SK-N-SH (cell line): ENCODE results near the gene TECPR2. TPM values are rescaled to one million over a fixed set of nuclear protein-coding genes. Genes with fewer than 3 reads are reported as not detected.

Experiments
- CTCF ChIA-PET: fragments of 300-600, 350-600 bp; formaldehyde crosslinking; extraction: SDS; loops from one replicate; lab custom pipeline; 2021; lab: Yijun Ruan, JAX
- POLR2A ChIA-PET: fragments of 350-600 bp; sonication (Branson Sonifier 250); formaldehyde crosslinking; extraction: SDS; loops from one replicate; lab custom pipeline; 2020; ENCODE audit warnings: antibody characterized with exemption, inconsistent platforms; lab: Yijun Ruan, JAX
- DNase-seq: peaks from one replicate; pipeline ENCODE4 v3.0.0; 2012
- H2AFZ ChIP-seq: fragments of 200-600 bp; sonication (generic); 2 replicates; pipeline ENCODE4 v1.8.1; 2016; ENCODE audit warnings: antibody characterized with exemption, mild to moderate bottlenecking, low read depth
- H3F3A ChIP-seq: fragments of 200-600 bp; sonication (generic); replicated peaks from 2 replicates; pipeline ENCODE3; 2016; ENCODE audit warnings: antibody characterized with exemption, mild to moderate bottlenecking; ENCODE audit not compliant: insufficient read depth
- H3K27ac ChIP-seq, 2 experiments: fragments of 200-500 bp in 1 of 2; fragments of 200-600 bp in 1 of 2; sonication (Bioruptor generic) in 1 of 2; sonication (generic), shearing (Covaris generic) in 1 of 2; 2 replicates each; pipeline versions ENCODE4 v1.5.1 to v1.6.1; 2014 to 2016; ENCODE audit warnings: low read depth in 2 of 2, inconsistent platforms in 1 of 2, low read length in 1 of 2, mild to moderate bottlenecking in 1 of 2, mixed read lengths in 1 of 2
- H3K27me3 ChIP-seq: fragments of 200-600 bp; sonication (generic), shearing (Covaris generic); 2 replicates; pipeline ENCODE4 v1.6.1; 2016; ENCODE audit warnings: mixed run types; ENCODE audit not compliant: insufficient read depth
- H3K36me3 ChIP-seq, 2 experiments: fragments of 200-500 bp in 1 of 2; fragments of 200-600 bp in 1 of 2; sonication (Bioruptor generic) in 1 of 2; sonication (generic) in 1 of 2; replicated peaks in 1 of 2; 2 replicates each; pipeline versions ENCODE3 to v1.5.1; 2014 to 2016; ENCODE audit warnings: low read length in 1 of 2, mild to moderate bottlenecking in 1 of 2; ENCODE audit not compliant: insufficient read depth in 2 of 2, control insufficient read depth in 1 of 2
- H3K4me1 ChIP-seq, 2 experiments: fragments of 200-500 bp in 1 of 2; fragments of 200-600 bp in 1 of 2; sonication (Bioruptor generic) in 1 of 2; sonication (generic), shearing (Covaris generic) in 1 of 2; 2 replicates each; pipeline versions ENCODE4 v1.5.1 to v1.6.1; 2014 to 2016; ENCODE audit warnings: low read depth in 1 of 2, low read length in 1 of 2, mixed run types in 1 of 2; ENCODE audit not compliant: insufficient read depth in 2 of 2, control insufficient read depth in 1 of 2
- H3K4me2 ChIP-seq: fragments of 200-600 bp; sonication (generic), shearing (Covaris generic); 2 replicates; pipeline ENCODE4 v1.6.1; 2017; ENCODE audit warnings: mixed run types
- H3K4me3 ChIP-seq, 2 experiments: fragments of 200-500 bp in 1 of 2; fragments of 200-600 bp in 1 of 2; sonication (Bioruptor generic) in 1 of 2; sonication (generic), shearing (Covaris generic) in 1 of 2; 2 replicates each; pipeline versions ENCODE4 v1.5.1 to v1.8.1; 2014 to 2016; ENCODE audit warnings: low read depth in 2 of 2, inconsistent platforms in 1 of 2, low read length in 1 of 2, mild to moderate bottlenecking in 1 of 2, mixed read lengths in 1 of 2, moderate library complexity in 1 of 2
- H3K79me2 ChIP-seq: fragments of 200-600 bp; sonication (generic); 2 replicates; pipeline ENCODE4 v1.8.1; 2017; ENCODE audit warnings: mild to moderate bottlenecking; ENCODE audit not compliant: insufficient read depth
- H3K9ac ChIP-seq: fragments of 200-600 bp; sonication (generic); 2 replicates; pipeline ENCODE4 v1.6.1; 2017; ENCODE audit warnings: mixed run types
- H3K9me2 ChIP-seq: fragments of 200-600 bp; sonication (generic); 2 replicates; pipeline ENCODE4 v1.6.1; 2017; ENCODE audit warnings: mixed run types
- H3K9me3 ChIP-seq: fragments of 200-600 bp; sonication (generic); 2 replicates; pipeline ENCODE4 v1.6.1; 2017; ENCODE audit warnings: mixed run types, mild to moderate bottlenecking, moderate library complexity
- H4K20me1 ChIP-seq: fragments of 200-600 bp; sonication (generic); 2 replicates; pipeline ENCODE4 v1.6.1; 2017; ENCODE audit warnings: mild to moderate bottlenecking, mixed run types; ENCODE audit not compliant: insufficient read depth
- EP300 ChIP-seq, 2 experiments: IDR thresholded peaks; 2 replicates each; pipeline versions ENCODE4 v1.4.0 to v1.6.1; 2012; ENCODE audit warnings: borderline replicate concordance in 1 of 2, low read depth in 1 of 2, low read length in 1 of 2
- EZH2phosphoT487 ChIP-seq: fragments of 200-600 bp; sonication (generic); IDR thresholded peaks from 2 replicates; pipeline ENCODE4 v1.6.1; 2017; ENCODE audit warnings: low read depth, mixed run types, mild to moderate bottlenecking, antibody characterized with exemption, moderate library complexity, borderline replicate concordance
- FOXJ3 ChIP-seq: sonication (generic); formaldehyde crosslinking; IDR thresholded peaks from 2 replicates; pipeline ENCODE4 v1.5.1; 2020; ENCODE audit warnings: mild to moderate bottlenecking, missing genetic modification reagents
- GABPA ChIP-seq: IDR thresholded peaks from 2 replicates; pipeline ENCODE4 v1.4.0; 2012; ENCODE audit warnings: low read depth, mild to moderate bottlenecking
- JUND ChIP-seq: IDR thresholded peaks from 2 replicates; pipeline ENCODE4 v1.4.0; 2012
- MEF2A ChIP-seq: IDR thresholded peaks from 2 replicates; pipeline ENCODE4 v1.4.0; 2012; ENCODE audit warnings: low read depth, borderline replicate concordance
- MXI1 ChIP-seq: IDR thresholded peaks from 2 replicates; pipeline ENCODE4 v1.6.1; 2012; ENCODE audit warnings: mild to moderate bottlenecking, low read depth, low read length, improper control_type of control experiment
- NRF1 ChIP-seq: IDR thresholded peaks from 2 replicates; pipeline ENCODE4 v1.6.1; 2012; ENCODE audit warnings: low read depth, mild to moderate bottlenecking, low read length
- POLR2AphosphoS5 ChIP-seq: IDR thresholded peaks from 2 replicates; pipeline ENCODE4 v1.6.1; 2012; ENCODE audit warnings: low read depth, low read length
- RAD21 ChIP-seq: IDR thresholded peaks from 2 replicates; pipeline ENCODE4 v1.6.1; 2012; ENCODE audit warnings: mild to moderate bottlenecking, low read length
- RCOR1 ChIP-seq: fragments of 150-350 bp; IDR thresholded peaks from 2 replicates; pipeline ENCODE4 v1.6.1; 2017; ENCODE audit warnings: antibody characterized with exemption, low read length
- RFX5 ChIP-seq: IDR thresholded peaks from 2 replicates; pipeline ENCODE4 v1.6.1; 2012; ENCODE audit warnings: mild to moderate bottlenecking, improper control_type of control experiment, low read length
- RXRA ChIP-seq: IDR thresholded peaks from 2 replicates; pipeline ENCODE4 v1.4.0; 2012; ENCODE audit warnings: low read depth, mild to moderate bottlenecking, borderline replicate concordance
- SIN3A ChIP-seq: IDR thresholded peaks from 2 replicates; pipeline ENCODE4 v1.6.1; 2012; ENCODE audit warnings: low read depth, mild to moderate bottlenecking, low read length, moderate library complexity, borderline replicate concordance
- TAF1 ChIP-seq: IDR thresholded peaks from 2 replicates; pipeline ENCODE4 v1.6.1; 2012; ENCODE audit warnings: low read depth, mild to moderate bottlenecking, low read length, moderate library complexity, borderline replicate concordance
- WGBS: methylation state at CpG from one replicate; pipeline ENCODE4 v1.1.6; 2017; ENCODE audit warnings: low lambda C conversion rate; 5-methylcytosine and 5-hydroxymethylcytosine counted together
- polyA plus RNA-seq, 3 experiments: library from polyadenylated mRNA; depleted of rRNA; stranded (reverse); fragments of >200 nt; gene quantifications; 2 replicates each; pipeline ENCODE4 v1.2.3, GENCODE V29; 2012
- TF ChIP-seq, protein P1 (sequence below): IDR thresholded peaks from 2 replicates; pipeline ENCODE4 v1.6.1; 2012; ENCODE audit warnings: mild to moderate bottlenecking, low read depth, low read length, moderate library complexity
- TF ChIP-seq, protein P2 (sequence below): fragments of 150-350 bp; IDR thresholded peaks from 2 replicates; pipeline ENCODE4 v1.6.1; 2016; ENCODE audit warnings: mild to moderate bottlenecking, low read depth, low read length
- TF ChIP-seq, protein P3 (sequence below): IDR thresholded peaks from 2 replicates; pipeline ENCODE4 v1.4.0; 2012; ENCODE audit warnings: low read depth, borderline replicate concordance
- TF ChIP-seq, protein P4 (sequence below): IDR thresholded peaks from 2 replicates; pipeline ENCODE4; 2012

The TECPR2 gene
- polyA plus RNA-seq, 1 of the 3 experiments (the other 2 are of a cell fraction): 6.9 TPM

DNA sequence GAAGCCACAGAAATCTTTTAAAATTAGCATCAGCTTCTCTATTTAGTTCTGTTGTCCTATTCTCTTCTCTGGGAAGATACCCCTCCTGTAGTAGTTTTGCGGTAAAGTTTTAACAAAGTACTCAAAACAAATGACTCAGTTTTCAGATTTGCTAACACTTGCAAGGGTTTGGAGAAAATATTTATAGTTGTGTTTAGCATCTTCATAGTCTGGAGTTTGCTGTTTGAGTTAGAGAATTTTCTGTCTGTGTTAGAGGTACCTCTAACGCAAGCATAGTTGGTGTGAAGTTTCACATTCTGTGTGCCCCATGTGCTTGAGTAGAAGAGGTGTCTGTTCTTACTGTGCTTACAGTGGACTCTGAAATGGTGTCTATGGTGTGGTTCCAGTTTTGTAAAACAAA lies 110.8 kb downstream of the TECPR2 start:
- Histone ChIP-seq H2AFZ (no peak overlapping the region), H3K36me3 (peaks cover 0 to 9% of the 10 kb centered on the region in 2 experiments), H3K9ac (no peak overlapping the region), H3K4me3 (no peak overlapping the region), H3K9me2 (no peaks in the 10 kb centered on the region), H3F3A (no peaks in the 10 kb centered on the region), H3K9me3 (no peaks in the 10 kb centered on the region), H4K20me1 (no peaks in the 10 kb centered on the region), H3K79me2 (no peaks in the 10 kb centered on the region), H3K27ac (no peak overlapping the region), H3K4me1 (peaks cover 0 to 10% of the 10 kb centered on the region in 2 experiments; a peak in 1 of 4 replicates), H3K27me3 (no peaks in the 10 kb centered on the region), H3K4me2 (no peak overlapping the region)
- no peak for DNase-seq
- POLR2A ChIA-PET: no interaction called here
- TF ChIP-seq EP300 (IDR thresholded peaks at IDR 0.05; ENCODE audit: borderline replicate concordance in 1 of 2, low read depth in 1 of 2, low read length in 1 of 2) (no peak), EZH2phosphoT487 (no peak), RFX5 (no peak), RAD21 (no peak), MXI1 (no peak)
- TF ChIP-seq, protein P1, sequence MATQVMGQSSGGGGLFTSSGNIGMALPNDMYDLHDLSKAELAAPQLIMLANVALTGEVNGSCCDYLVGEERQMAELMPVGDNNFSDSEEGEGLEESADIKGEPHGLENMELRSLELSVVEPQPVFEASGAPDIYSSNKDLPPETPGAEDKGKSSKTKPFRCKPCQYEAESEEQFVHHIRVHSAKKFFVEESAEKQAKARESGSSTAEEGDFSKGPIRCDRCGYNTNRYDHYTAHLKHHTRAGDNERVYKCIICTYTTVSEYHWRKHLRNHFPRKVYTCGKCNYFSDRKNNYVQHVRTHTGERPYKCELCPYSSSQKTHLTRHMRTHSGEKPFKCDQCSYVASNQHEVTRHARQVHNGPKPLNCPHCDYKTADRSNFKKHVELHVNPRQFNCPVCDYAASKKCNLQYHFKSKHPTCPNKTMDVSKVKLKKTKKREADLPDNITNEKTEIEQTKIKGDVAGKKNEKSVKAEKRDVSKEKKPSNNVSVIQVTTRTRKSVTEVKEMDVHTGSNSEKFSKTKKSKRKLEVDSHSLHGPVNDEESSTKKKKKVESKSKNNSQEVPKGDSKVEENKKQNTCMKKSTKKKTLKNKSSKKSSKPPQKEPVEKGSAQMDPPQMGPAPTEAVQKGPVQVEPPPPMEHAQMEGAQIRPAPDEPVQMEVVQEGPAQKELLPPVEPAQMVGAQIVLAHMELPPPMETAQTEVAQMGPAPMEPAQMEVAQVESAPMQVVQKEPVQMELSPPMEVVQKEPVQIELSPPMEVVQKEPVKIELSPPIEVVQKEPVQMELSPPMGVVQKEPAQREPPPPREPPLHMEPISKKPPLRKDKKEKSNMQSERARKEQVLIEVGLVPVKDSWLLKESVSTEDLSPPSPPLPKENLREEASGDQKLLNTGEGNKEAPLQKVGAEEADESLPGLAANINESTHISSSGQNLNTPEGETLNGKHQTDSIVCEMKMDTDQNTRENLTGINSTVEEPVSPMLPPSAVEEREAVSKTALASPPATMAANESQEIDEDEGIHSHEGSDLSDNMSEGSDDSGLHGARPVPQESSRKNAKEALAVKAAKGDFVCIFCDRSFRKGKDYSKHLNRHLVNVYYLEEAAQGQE: no peak
- TF ChIP-seq, protein P2, sequence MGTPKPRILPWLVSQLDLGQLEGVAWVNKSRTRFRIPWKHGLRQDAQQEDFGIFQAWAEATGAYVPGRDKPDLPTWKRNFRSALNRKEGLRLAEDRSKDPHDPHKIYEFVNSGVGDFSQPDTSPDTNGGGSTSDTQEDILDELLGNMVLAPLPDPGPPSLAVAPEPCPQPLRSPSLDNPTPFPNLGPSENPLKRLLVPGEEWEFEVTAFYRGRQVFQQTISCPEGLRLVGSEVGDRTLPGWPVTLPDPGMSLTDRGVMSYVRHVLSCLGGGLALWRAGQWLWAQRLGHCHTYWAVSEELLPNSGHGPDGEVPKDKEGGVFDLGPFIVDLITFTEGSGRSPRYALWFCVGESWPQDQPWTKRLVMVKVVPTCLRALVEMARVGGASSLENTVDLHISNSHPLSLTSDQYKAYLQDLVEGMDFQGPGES: no peak
- CTCF ChIA-PET: interaction anchor here (2.3 kb wide), 1 partner anchor 35 kb away, joined by 7 read pairs; no protein-coding TSS in a partner anchor
- 98% methylated on average over 2 of the region's 2 CpGs for WGBS

DNA sequence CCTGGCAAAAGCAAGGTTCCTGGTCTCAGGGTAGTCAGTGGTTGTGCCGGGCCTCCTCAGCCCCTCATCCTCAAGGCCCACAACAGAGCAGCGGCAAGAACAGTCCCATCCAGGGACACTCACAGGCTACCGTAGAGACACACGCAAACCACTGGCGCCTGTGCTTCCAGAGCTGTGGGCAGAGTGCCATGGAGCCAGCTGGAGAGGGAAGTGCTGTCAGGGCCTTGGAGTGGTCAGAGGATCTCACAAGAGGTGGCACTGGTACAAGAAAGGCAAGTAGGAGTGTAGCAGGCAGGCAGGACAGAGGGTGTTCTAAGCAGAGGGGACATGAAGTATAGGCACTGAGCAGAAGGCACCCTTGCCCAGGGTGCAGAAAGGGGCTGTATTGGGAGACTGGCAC lies 112.2 kb downstream of the TECPR2 start:
- WGBS: 69% methylated on average over 3 of the region's 5 CpGs
- Histone ChIP-seq H3K36me3 (peaks cover 0 to 4% of the 10 kb centered on the region in 2 experiments), H3K27ac (no peak overlapping the region), H3F3A (no peaks in the 10 kb centered on the region), H3K9me3 (no peaks in the 10 kb centered on the region), H3K79me2 (no peaks in the 10 kb centered on the region), H4K20me1 (no peaks in the 10 kb centered on the region), H3K9me2 (no peaks in the 10 kb centered on the region), H3K27me3 (no peaks in the 10 kb centered on the region), H3K4me1 (peaks cover 0 to 17% of the 10 kb centered on the region in 2 experiments; a peak in 1 of 4 replicates), H3K4me3 (no peak overlapping the region), H2AFZ (no peak overlapping the region), H3K4me2 (no peak overlapping the region), H3K9ac (no peak overlapping the region)
- DNase-seq: no peak
- POLR2A ChIA-PET: no interaction called here
- CTCF ChIA-PET: no interaction called here
- TF ChIP-seq RCOR1 (no peak), RAD21 (no peak), MXI1 (no peak), NRF1 (no peak), POLR2AphosphoS5 (no peak), GABPA (no peak), RXRA (no peak), FOXJ3 (no peak), MEF2A (no peak), JUND (no peak), SIN3A (no peak), TAF1 (no peak)
- TF ChIP-seq, protein P2: no peak
- TF ChIP-seq, protein P3, sequence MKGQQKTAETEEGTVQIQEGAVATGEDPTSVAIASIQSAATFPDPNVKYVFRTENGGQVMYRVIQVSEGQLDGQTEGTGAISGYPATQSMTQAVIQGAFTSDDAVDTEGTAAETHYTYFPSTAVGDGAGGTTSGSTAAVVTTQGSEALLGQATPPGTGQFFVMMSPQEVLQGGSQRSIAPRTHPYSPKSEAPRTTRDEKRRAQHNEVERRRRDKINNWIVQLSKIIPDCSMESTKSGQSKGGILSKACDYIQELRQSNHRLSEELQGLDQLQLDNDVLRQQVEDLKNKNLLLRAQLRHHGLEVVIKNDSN: no peak
- TF ChIP-seq, protein P4, sequence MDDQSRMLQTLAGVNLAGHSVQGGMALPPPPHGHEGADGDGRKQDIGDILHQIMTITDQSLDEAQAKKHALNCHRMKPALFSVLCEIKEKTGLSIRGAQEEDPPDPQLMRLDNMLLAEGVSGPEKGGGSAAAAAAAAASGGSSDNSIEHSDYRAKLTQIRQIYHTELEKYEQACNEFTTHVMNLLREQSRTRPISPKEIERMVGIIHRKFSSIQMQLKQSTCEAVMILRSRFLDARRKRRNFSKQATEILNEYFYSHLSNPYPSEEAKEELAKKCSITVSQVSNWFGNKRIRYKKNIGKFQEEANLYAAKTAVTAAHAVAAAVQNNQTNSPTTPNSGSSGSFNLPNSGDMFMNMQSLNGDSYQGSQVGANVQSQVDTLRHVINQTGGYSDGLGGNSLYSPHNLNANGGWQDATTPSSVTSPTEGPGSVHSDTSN: no peak
